ENCODE data around the gene FKBP11.

FKBP11 gene

DNA sequence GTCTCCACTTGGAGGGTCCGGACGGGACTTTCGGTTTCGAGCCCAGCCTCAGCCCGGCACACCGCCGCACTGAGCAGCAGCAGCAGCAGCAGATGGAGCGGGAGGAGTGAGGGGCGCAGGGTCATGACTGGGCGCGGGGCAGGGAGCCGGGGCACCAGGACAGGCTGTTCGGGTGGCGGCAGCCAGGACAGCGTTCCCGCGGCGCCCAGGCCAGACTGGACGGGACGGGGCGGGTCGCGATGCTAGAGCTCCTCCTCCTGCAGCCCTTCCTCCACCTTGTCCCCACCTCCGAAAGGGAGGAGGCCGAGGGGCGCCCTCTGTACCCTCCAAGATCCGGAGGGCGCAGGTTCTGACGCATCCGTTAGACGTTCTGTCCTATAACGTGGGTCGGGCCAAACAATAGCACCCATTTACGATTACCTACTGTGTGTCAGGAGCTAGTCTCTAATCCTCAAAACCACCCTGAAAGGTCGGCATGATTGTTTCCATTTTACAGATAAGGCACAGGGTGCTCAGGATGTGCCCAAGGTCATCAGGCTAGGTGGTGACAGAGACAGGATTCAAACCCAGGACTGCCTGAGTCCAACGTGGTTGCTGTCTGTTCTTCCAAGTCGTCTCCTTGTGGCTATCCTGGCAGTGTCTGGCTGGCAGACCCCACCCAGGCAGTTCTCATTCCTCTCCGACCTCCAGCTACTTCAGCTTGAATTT is at the start of gene FKBP11:
Gene FKBP11, minus strand, starts transcription at position 189 of the 708 bp plus-strand sequence. Its CDS starts 64 bp downstream, at position 125.
- DNase-seq (ENCODE audit: low spot score) = no peak

DNA sequence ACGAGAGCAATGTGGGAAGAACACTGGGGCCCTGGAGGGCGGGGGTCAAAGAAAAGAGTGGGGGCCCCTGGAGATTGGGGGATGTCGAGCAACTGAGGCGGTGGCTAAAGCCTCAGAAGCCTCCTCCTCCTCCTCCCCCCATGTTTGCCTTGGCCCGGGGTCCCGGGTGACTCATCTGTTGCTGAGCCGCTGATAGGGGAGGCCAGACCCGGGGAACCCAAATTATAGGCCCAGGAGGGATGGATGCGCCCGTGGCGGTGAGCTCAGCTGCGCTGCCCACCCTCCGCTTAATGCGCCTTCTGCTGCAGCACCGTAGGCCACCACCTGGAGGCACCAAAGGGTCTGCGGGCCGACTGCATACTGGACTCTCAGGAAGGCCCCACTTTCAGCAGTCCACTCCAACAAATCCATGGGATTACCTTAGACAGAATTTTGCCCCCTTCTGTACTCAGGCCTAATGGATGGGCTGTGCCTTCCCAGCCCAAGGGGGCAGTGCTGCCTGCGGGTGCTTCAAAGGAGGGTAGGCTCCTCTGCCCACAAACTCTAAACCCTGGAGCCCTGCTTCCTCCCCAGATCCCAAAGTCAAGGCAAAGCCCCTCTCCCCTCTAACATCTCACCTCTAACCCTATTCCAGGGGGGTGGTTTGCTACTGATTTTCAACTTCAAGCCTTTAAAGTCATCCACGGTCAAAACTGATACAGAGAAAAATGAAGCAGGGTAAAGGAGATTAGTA is 48.8 kb upstream of the FKBP11 start:
- no peak for DNase-seq (ENCODE audit: low spot score)

DNA sequence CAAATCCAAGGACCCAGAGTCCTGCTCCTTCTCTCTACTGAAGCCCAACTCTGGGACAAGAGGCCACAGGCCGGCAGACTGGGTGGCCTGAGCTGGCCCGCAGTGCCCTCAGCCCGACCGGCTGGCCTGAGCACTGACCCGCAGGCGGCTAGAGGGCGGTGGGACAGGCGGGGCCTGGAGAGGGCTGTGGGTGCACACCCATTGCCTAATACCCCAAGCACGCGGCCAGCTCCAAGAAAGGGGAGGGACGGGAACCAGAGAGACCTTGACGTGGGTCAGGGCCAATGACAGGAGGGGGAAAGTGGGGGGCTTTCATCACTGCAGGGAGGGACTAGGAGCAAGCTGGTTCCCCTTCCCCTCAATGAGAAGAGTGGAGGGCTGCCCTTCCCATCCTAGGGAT is 48.2 kb upstream of the FKBP11 start:
- DNase-seq (ENCODE audit: low spot score) = no peak

DNA sequence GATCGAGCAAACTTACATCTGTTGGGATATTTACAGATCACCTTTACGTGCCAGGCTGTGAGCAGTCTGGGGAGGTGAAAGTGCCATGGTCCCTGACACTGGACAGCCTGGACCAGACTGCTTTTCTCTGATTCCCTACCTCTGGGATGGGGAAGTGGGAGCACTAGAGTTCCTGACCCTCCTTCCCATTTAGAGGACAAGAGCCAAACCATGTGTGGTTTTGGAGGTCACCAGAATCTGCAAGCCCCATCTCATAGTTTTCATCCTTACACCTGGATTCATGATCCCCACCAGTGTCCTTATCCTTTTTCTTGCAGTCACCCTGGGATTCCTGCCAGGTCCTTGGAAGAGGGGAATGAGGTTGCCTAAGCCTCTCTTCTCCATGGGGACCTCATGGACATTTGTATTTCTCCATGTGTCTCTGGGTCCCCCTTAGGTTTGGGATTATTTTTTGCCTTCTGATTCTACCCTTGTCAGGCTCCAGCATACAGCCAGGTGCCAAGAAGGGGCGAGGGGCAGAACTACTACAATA is 47.7 kb upstream of the FKBP11 start:
- no peak for DNase-seq (ENCODE audit: low spot score)

DNA sequence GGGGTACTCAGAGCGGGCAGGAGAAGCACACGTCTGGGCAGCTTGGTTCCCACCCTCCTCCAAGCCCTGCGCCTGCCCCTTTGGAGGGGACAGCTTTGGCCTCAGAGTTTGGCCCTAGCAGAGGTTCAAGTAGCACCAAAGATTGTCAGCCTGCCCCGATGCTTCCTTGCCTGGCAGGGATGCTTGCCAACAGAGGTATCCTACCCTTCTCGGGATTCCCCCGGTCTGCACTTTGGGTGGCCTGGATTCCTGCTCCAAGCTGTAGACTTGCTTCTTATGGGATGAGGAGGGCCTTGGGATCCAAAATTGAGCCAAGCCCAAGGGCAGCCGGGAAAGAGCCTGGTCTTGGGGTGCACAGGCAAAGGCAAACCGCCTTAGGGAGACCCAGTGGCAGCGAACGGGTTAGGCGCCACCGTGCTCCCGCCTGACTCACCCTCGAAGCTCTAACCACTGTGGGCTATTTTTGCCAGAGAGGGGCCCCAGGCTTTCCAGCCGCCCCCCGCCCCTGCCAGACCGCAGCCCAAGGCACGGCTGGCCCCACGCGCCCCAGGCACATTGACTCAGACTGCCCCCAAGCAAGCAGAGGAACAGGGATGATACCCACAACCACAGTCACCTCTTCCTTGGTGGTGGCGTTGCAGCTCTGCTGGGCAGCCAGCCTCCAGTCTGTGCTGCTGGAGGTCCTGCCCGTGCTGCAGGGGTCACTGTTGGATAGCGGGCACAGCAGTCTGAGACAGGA is 47.1 kb upstream of the FKBP11 start:
- no peak for DNase-seq (ENCODE audit: low spot score)

DNA sequence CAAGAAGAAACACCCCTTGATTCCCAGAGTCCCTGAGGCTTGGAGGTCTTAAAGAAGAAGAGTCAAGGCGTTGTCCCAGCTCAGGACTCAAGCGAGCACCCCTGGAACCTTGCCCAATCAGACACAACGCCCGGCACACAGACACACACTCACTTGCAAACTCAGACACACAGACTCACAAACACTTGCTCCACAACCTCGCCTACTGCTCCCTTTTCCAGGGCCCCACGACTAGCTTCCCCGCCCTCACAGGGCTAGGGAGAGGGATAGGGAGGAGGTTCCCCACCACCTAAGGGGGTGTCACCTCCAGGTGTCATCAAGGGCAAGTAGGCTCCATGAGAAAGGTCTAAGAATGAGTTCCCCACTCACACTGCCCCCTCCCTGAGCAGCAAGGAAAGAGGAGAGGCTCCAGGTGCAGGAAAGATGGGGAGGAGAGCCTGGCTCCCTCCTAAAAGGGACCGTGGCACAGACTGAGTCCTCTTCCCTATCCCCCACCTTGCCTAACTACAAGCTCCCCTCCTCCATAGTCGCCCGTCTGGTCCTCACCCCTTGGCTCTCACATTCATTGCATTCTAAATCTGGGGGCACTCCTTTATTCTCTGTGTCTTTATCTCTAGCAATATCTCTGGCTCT is 45.5 kb upstream of the FKBP11 start:
- DNase-seq (ENCODE audit: low spot score) = no peak

DNA sequence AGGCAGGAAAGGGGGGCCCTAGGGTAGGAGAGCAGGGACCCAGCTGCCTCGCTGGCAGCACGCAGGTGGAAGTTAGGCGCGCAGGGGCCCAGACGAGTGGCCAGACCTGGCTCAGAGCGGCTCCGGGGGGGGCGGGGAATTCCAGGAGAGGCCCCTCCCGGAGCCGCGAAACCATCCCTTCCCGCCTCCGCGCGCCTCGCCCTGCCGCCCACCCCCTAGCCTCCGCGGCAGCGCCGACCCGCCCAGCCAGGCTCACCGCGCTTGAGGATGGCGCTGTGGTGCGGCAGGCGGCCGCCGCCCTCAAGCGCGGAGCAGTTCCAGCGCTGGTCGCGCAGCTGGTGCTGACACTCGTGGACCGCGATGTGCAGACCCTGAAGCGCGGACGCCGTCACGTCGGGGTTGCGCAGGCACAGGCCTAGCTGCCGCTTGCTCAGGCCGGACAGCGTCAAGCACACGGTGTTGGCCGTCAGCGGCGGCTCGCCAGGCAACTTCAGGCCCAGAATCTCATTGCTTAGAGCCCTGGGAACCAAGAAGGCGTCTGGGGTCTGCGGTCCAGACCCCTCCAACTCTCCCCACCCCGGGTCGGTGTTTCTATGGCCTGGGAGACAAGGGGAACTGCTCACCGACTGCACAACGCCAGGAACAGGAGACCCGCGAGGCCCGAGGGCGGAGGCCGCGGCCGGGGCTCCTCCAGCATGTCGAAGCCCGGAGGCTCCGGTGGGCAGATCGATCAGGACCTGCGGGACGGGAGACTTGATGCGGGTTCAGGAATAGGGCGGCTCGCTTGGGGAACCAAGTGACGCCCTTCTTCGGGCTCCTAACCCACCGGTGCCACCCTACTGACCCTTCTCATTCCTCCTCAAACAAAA is 44.8 kb upstream of the FKBP11 start:
- DNase-seq (ENCODE audit: low spot score) = no peak

DNA sequence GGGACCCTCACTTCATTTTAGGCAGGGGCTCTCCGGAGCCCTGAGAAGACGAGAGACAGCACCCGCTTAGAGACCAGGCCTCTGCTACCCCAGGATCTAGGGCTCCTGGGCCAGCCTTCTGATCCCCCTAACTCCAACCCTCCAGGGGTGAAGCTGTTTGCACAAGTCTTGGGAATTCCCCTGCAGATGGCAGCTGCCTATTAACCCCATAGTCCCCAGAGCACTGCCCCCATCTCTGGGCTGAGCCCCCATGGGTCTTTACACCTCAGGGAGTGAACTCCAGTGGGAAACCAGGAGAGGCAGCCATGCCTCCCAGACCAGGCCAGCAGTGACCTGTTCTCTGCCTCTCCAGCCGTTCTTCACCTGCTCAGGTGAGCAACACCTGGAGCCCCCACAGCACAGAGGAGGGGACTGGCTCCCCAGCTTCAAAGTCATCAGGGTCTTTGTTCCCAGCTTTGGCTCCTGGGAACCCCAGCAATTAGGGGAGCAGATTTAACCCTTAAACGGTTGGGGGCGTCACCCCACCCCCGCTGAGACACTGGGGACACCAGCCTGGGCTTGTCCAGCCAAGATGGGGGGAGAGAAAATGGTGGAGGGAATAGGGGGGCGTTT is 44.0 kb upstream of the FKBP11 start:
- DNase-seq (ENCODE audit: low spot score) = no peak

DNA sequence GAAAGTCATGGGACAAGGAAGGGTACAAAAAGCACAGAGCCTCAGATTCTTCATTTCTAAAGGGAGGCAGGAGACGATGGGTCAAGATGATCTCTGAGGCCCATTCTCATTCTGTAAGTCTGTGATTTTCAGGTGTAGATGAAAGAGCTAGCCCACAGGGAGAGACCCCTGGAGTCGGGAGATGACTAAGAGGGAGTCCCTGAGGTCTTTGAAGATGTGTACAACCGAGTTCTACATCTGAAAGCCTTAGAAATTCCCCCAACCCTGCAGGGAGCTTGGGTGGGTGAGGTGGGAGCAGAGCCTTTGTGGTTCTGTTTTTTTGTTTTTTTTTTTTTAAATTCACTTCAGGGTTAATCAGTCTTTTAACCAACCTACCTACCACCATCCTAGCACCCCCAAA is 43.2 kb upstream of the FKBP11 start:
- DNase-seq (ENCODE audit: low spot score) = no peak

DNA sequence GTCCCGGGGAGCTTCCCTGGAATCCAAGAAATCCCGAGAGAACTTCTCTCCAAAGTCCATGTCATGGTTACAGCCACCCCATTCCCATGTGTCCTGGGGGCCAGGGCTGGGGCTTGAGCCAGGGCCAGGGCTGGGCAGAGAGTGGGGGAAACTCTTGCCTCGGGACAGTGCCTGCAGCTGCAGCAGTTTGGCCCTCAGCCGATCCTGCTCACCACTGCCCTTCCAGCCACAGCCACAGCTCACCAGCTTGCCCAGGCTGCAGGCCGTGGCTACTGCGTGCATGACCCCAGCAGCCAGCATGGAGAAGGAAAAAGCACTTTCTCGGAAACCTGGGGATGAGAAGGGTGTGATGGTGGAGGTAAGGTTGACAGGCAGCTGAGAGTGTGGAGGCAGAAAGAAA is 42.7 kb upstream of the FKBP11 start:
- no peak for DNase-seq (ENCODE audit: low spot score)

DNA sequence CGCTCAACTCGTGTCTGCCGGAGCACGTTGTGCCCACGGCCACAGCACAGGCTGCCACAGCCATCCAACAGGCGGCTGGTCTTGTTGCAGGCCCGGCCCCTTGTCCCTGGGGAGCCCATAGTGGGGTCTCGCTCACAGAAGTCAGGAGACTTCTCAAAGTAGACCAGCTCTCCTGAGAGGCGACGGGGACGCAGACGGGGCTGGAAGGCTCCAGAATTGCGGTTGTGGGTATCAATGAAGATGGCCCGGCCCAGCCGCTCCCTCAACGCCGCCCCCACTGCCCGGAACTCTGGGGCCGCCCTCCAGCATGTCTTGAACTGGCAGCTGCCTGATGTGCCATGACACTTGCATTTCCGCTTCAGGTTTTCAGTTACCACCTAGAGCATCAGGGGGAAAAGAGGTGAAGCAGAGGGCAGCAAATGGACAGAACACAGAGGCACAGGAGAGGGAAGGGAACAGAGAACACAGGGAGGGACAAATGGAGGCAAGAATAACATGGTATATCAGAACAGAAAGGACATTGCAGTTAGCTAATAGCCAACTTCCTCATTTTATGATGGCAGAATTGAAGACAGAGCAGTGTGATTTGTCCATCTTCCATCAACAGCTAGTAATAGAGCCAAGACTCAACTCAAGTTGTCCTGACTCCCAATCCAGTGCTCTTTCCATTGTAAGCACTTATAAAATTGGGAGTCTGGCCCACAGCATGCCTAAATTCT is 41.0 kb upstream of the FKBP11 start:
- DNase-seq (ENCODE audit: low spot score) = no peak

DNA sequence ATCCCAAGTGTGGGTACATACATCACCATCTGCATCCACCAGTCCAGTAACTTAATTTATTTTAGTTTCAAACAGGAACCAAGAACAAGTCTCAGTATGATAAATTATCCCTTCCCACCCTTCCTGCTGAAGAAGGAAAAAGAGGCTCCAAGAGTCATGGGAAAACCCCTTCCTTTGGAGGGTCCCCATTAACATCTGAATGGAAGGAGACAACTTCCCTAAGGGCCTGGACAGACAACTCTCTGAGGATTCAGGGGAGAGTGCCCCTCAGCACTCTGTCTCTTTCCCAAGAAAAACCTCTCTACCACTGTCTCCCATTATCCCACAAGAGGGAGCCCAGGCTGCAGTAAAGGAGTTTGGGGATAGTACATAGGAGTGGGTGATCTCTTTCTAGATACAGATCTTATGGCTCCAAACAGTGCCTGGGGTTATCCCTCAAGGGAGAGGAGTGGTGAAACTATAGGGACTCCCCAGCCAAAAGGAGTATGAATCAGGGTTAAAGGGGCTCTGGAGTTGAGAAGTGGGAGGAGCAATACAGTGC is 40.1 kb upstream of the FKBP11 start:
- no peak for DNase-seq (ENCODE audit: low spot score)

DNA sequence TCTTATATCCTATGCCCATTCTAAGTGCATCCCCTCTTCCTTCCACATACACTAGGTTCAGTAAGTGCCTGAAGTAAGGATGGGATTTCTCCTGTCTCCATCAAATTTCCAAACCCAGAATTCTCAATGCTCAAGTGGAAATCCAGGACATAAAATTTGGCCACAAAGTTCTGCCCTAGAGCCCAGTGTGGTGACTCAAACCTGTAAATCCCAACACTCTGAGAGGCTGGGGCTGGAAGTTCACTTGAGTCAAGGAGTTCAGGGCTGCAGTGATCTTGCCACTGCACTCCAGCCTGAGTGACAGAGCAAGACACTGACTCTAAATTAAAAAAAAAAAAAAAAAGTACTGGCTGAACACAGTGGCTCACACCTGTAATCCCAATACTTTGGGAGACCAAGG is 36.5 kb upstream of the FKBP11 start:
- DNase-seq (ENCODE audit: low spot score) = no peak

DNA sequence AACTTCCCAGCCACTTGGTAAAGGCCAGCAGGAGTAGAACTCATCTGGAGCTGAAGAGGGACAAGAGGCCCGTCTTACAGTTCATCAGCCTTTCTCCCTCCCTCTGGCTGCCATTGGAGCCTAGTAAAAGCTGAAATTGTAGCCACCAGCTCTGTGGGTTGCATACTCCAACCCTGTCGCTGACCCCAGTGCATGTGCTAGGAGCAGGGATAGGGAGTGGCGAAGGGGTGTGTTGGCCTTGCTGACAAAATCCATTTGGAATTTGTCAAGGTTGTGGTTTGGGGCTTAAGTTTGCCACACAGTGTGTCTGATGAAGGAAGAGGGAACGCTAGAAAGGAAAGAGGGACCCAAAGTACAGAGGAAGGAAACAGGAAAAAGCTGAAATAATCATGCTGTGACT is 36.0 kb upstream of the FKBP11 start:
- DNase-seq (ENCODE audit: low spot score) = no peak

DNA sequence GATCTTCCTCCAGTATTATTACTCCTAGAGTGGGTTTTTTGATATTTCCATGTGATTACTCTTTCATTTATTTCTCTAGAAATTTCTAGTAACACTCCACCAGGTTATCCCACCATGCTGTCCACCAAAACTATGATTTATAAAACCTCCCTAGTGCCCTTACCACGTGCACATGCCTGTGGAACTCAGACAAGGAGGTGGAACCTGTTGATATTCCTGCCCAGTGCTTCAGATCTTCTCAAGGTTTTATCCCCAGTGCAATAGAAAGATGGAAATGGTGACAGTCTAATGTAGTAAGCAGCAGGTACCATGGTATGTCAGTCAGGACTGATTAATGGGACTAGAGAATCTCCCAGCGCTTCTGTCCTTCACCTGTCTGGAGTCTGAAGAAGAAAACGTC is 35.5 kb upstream of the FKBP11 start:
- DNase-seq (ENCODE audit: low spot score) = no peak

DNA sequence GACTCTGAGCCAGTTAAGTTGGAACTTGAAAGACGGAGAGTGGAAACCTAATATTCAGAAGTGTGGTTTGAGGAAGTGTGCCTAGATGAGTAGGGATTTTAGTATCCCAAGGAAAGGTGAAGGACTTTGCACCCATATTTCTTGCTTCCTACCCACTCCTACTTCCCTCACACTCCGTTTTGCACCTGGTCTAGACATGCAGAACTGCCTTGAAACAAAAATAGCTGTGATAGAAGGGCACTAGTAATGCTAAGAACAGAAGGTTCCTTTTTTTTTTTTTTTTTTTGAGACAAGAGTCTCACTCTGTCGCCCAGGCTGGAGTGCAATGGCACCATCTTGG is 32.7 kb upstream of the FKBP11 start:
- no peak for DNase-seq (ENCODE audit: low spot score)

DNA sequence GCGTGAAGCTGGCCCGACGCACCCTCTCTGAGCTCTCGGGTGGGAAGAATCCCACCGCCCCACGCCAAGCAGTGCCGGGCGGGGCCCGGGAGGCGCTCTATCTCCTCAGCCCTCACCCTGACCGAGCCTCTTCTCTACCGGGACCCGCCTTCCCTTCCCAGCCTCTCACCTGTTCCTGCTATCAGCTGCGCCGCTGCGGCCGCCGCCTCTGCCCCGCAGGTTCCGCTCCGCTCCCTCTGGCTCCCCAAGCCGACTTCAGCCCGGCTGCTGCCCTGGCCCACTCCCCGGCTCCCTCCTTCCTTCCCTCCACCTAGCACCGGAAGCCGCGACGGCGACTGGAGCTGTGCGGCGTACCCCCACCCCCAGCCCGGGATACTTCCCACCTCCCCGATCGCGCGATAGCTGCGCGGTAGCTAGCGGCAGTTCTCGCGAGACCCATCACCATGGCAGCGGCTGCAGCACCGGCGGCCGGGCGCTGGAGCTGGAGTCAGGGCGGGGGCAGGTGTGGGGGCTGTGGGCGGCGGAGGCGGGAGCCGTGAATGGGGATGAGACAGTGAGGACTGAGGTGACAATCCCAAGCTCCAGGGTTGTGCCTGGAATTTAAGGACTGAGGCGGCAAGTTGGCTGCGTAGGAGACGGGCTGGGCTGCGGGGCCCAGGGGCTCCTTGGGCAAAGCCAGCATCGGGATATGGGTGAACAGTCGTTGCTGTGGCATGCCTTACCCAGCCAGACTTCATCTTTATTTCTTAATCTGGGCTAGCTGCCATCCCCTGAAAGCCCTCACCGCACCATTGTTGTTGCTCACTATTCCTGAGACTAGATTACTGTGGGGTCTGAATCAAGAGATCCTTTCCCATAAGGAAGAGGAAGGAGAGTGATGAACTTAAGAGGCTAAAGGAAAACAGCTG is 32.1 kb upstream of the FKBP11 start, which contains the start of gene ARF3:
Gene ARF3, minus strand, starts transcription at position 347 of the 908 bp plus-strand sequence. CDS start 16,392 bp downstream, outside the sequence.
- DNase-seq (ENCODE audit: low spot score) = peak; percentile 66

DNA sequence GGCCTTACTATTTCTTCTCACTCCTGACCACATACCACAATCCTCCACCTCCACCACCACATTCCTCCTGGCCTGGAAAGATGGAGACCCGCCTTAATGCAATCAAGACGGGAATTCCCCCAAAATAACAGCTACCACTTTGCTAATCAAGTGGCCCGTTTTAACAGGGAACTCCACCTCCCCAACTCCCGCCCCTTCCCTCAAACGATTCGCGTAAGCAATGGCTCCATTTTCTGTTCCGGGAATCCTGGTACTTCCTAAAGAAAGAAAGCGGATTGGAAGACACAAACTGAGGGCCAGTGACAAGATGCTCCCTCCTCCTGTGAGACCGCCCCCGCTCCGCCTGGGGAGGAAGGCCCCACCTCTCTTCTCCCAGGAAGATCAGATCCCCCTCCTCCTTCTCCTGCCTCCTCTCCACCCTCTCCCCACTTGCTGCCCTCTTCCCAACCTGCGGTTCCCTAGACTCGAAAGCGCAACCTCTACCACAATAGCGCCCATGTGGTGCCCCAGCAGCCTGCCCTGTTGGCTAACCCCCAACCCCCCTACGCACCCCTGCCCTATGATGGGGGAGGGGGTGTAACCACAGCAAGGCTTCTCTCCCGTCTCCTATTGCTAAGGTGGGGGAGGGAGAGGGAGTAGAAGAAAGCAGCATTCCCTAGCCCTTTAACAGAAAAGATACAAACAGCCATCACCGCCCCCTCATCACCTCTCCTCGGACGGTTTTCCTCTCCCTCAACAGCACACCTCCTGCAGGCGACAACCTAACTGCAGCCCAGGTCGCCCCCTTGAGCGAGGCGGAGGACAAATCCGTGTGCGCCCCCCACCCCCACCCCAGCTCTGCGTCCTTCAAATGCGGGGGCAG is 31.2 kb upstream of the FKBP11 start:
- DNase-seq (ENCODE audit: low spot score) = no peak
